COLO829 (cell line): ENCODE measurements around the gene PPP2R2C.

Source experiments
- DNase-seq: peaks from one replicate; pipeline ENCODE4 v3.0.0; 2012; ENCODE audit warnings: low spot score

PPP2R2C gene

DNA sequence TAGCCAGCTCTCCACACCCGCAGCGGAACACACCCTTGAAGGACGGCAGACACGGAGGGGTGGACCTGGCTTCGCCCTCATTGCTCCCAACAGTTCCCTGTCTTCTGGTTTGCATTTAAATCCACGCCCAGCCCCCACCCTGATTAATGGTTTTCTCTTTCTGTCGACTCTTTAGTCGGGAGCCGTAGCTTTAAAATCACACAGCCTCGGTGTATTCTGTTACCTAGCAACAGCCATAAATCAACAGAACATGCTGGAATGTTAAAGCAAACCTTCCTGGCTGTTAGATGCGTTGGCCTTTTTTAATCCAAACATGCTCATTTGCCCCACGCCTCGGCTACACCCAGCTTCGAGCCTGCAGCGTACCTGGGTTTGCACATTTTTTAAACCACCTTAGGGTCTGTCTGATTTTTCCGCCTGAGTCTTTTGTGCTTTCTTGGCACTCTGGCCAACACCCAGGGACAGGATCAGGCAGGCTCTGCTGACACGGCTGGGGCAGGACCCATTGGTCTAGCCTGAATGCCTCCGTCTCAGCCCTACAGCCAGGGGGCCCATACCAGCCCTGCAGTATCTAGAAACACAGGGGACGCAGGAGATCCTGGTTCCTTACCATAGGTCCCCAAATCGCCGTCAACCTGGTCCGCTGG, 21.4 kb upstream of the PPP2R2C start:
- DNase-seq: no peak

DNA sequence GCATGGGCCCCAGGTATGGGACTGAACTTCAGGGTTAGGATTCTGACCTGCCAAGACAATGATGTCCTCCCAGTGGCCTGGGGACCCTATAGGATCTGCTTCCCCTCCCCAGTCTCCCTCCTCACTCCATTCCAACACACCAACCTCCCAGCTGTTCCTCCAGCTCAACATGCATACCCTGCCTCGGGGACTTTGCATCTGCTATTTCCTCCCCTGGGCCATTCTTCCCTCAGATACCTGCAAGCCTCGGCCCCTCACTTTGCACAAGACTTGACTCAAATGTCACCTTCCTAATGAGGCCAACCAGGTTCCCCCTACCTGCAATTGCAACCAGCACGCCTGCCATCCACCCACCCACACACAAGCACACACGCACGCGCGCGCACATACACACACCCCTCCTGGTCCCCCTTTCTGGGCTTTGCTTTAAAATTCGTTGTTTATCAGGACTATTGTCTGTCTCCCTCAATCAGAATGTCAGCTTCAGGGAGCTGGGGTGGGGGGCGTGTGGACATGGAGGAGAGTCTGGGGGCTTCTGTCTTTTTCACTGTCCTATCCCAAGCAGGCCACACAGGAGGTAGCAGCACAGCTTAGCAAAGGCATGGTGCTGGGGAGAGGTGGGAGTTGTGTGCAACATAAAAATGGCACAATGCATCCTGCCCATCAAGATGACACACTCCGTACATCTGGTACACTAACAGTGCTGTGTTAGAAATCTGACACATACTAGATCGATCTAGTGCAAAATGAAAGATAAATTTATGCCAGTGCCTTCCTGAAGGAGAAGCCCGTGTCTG, 20.6 kb upstream of the PPP2R2C start:
- no peak for DNase-seq

DNA sequence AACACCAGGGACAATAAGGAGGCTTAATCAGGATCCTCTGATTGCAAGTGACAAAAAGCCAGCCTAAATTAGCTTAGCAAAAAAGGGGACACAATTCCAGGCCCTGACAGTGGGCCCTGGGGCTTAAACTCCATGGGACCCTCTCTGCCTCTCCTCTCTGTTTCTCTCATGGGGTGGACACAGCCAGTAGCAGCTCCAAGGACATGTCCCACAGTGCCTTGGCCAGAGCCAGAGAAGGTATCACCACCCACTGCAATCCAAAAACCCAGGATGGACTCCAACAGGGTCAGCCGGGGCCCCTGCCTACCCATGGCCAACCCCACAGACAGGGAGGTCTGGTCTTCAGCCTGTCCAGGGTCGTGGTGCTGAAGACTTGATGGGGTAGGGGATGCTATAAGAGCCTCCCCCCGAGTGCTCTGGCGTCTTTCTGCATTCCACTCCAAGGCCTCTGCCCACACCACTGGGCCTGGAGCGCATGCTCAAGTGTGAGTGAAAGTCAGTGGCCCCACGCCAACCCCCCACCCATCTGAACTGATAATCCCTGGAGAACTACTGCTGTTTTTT, 19.7 kb upstream of the PPP2R2C start:
- DNase-seq: no peak

DNA sequence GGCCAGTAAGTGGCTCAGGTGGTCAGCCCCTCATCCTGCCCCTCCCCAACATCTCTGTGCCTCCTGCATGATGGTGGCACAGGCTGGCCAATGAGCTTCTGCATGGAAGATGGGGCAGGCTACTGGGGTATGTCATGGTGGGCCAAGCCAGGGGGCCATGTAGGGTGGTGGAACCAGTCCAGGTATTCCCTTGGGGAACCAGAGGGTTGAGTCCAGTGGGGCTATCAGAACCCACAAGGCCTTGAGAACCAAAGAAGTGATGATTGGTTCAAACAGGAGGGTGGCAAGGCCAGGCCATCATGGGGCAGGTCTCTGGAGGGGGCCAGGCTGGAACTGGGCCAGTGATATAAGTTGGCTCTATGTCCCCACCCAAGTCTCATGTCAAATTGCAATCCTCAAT, 18.8 kb upstream of the PPP2R2C start:
- no peak for DNase-seq

DNA sequence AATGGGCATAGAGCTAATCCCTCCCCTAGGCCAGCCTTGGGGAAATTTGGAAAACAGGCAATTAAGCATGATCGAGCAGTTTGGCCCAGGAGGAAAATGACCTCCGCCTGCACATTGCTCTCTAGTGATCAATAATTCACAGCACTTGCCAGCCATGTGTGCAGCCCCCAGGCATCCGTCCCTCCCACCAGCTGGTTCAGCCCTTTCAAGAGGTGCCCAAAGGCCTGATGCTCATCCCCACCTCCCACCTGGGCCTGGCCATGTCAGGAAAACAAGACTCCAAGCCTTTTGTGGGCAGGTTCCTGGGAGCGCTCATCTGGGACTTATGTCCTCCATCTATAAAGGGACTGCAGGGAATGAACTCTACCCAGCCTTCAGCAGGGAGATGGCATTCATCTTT, 17.5 kb upstream of the PPP2R2C start:
- no peak for DNase-seq

DNA sequence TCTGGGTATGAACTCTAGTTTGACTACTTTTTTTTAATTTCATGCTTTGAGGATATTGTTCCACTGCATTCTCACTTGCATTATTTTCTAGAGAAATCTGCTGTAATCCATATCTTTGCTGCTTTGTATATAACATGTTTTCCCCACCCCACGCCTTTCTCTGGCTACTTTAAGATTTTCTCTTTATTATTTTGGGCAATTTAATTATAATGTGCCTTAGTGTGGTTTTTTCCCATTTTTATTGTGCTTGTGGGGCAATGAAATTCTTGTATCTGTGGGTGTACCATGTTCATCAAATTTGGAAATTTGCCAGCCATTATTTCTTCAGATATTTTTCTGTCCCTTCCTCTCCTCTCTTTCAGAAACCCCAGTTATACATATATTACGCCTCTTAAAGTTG, 15.1 kb upstream of the PPP2R2C start:
- DNase-seq: no peak

DNA sequence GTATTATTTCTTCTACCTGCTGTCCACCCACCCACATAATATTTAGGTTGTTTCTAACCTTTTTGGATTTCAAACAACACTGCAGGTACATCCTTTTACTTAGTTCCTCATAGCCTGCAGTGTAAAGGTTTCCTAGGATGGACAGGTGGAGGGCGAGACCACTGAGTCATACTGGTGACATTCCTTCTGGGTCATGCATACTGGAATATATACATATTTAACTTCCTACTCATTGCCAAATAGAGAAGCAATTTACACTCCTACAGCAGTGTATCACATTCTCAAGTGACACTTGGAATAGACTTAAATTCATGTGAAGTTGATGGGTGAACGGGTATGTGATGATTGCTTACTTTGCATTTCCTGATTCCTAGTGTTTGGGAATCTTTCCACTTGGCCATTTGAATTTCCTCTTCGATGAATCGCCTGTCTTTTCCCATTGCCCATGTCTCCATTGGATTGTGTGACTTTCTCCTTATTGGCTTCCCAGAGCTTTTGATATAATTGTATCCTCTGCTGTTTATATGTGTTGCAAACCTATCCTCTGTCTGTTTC, 8.2 kb upstream of the PPP2R2C start:
- no peak for DNase-seq

DNA sequence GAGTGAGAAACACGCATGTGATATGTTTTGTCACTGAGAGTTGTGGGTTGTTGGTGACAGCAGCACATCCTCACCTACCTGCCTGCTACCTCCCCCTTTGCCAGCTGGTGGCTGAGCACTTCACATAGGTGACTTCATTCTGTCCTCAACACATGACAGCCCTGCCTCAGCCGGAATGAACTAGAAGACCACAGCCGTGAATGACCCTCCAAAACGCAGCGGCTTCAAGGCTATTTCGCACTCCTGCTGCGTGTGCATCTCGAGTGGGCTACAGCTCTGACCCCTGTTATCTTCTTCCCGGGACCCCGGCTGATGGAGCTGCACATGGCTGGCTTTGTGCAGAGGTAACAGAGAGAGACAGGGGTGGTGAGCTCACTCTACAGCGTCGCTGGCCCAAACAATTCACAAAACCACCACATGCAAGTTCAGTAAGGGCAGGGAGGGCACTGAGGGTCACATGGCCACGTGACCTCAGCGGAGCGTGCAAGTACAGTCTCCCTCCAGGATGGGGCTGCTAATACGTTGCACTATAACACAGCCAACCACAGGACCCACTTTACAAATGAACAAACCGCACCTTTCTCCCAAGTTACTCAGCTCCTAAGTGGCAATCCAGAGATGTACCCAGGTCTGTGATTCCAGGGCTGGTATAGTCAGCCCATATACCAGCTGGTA, 6.3 kb upstream of the PPP2R2C start:
- no peak for DNase-seq

DNA sequence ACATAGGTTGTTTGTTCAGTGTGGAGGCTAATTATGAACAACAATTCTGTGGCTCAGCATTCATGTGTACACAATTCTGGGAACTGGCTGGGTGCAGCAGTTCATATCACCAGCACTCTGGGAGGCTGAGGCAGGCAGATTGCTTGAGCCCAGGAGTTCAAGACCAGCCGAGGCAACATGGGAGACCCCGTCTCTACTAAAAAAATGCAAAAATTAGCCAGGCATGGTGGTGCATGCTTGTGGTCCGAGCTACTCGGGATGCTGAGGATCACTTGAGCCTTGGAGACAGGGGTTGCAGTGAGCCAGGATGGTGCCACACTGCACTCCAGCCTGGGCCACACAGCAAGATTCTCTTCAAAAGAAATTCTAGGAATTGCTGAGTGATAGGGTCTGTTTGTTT, 4.5 kb upstream of the PPP2R2C start:
- DNase-seq: no peak

DNA sequence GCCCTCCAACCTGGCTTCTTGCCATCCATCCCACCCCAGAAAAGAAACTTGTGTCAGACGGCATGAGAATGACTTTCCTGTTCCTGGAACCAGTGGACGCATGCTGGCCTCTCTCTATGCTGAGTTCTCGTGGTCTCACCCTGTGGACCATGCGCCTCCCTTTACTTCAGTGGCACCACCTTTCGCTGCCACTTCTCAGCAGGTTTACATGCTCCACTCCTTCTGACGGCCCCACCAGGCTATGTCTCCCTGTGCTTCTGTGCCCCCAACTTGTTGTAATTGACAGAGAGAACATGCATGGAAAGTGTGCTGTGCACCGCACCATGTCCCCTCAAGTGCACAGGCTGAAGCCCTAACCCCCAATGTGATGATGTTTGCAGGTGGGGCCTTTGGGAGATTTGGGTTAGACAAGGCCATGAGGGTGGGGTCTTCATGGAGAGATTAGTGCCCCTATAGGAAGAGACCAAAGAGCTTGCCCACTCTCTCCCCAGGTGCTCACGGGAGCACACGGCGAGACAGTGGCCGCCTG, 3.1 kb upstream of the PPP2R2C start:
- DNase-seq: no peak

DNA sequence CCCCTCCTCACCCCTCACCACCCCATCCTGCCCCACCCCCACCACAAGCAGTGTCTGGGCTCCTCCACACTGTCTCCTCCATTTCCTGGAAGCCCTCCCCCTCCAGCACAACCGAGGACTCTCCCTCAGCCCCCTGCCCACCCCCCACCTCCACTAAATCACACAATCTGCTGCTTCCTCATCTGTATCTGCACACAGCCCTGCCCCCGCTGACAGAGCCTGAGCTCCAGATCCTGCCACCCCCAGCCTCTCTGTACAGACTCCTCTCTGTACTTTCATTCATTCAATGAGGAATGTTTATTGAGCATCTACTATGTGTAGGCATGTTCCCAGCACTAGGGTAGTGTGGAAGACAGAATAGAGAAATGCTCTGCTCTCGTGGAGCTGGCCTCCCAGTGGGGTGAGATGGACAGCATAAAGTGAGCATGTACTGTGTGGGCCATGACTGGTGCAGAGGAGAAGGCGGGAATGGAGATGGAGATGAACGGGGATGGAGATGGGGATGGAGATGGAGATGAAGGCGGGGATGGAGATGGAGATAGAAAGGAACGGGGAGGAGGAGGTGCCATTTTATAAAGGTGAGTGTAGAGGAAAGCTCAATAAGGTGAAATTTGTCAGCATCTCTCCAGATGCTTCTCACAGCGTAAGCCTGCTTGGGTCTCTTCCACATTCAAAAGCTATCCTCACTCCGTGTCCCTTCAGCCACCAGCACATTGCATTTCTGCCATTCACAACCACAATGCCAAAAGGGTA, 2.5 kb upstream of the PPP2R2C start:
- DNase-seq: no peak

DNA sequence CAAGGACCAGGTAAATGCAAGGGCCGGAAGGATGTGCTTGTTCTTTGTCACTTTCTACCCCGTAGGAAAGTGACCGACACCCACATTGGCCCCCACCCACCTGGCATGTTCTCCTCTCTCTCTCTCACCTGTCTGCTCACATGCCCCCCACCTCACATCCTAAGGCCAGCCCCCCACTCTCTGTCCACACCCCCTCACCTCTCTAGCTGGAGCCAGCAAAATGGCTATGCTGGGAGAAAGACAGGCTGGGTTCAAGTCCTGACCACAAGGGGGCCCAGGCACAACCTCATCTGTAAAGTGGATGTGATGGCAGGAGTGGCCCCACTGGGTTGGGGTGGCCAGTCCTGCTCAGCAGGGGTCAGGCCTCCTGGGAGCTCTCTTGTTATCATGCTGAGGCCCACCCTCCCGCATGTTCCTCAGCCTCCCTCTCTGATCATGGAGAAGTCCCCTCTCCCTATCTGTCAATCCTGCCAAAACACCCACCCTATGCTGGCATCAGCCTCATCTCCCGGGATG, 1.7 kb upstream of the PPP2R2C start:
- no peak for DNase-seq

DNA sequence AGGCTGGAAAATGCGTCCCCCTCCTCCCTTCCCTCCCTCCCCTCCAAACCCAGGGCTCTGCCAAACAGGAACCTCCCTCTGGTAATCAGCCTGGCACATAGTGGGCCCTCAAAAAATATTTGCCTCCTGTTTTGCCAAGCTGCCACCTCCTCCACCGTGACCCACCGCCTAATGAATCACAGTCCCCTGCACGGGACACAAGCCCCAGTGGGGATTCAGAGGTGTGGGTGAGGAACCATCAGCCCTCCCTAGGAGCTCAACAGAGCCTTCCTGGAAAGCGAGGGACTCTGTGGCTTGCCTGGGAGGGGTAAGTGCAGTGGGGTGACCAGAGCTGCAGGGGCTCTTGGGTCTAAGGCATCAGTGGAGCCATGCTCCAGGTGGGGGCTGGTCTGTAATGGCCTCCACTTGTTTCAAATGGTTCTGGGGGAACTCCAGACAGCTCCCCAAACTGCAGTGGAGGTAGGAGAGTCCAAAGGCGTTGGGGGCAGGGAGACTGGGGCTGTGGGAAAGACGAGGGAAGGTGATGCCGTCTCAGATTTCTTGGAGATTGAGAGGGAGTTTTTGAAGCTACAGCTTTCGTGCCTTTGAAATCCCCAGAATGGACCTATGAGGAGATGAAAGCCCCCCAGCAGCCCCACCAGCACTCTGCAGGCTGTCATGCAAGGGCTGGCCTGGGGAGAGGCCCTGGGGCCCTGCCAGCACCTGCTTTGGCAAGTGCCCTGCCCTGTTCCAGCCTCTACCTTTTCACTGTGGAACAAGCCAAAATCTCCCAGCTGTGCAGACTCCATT, 1.0 kb upstream of the PPP2R2C start:
- DNase-seq: no peak

DNA sequence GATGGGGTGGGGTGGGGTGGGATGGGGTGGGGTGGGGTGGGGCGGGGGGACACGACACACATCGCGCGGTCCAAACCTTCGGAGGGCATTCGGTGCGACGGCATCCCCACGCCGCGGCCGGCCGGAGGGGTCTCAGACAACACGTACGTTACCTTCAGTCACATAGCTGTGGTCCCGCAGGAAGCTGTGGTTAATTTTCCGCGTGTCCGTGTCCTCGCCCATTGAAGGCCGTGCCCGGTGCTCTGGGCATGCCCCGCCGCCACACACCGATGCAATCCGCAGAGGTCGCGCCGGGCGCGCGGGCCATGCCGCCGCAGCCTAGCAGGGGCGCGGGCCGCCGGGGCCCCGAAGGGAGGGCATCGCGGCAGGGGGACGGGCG, 417 bp downstream of the PPP2R2C start:
- no peak for DNase-seq

DNA sequence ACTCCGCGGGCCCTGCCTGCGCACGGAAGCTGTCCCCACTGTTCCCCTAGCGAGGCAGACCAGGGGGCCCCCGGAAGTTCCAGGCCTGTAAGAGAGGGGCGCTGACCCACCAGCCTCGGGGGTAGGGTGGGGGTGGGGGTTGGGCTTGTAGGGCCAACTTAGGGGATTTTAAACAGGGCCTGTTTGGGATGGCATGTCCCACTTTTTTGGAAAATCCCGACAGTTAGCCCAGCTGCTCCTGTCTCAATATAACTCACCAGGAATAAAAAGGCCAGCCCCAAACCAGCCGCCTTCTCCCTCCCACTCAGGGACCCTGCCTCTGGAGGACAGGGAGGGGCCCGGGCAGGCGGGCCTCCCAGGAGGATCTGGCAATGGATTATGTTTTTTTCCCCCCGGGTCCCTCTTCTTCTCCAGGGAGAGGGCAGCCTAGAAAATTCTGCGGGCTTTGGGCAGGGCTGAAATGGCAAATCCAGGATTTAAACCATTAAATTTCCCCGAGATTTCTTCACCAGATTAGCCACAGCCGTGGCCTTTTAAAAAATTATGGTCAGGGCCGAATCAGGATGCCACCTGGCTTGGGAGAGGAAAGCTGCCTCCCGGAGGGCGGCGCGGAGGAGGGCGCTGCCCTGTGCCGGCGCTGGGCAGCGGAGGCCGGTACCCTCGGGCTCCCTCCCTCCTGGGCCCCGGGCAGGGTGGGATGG, 957 bp downstream of the PPP2R2C start:
- DNase-seq: no peak

DNA sequence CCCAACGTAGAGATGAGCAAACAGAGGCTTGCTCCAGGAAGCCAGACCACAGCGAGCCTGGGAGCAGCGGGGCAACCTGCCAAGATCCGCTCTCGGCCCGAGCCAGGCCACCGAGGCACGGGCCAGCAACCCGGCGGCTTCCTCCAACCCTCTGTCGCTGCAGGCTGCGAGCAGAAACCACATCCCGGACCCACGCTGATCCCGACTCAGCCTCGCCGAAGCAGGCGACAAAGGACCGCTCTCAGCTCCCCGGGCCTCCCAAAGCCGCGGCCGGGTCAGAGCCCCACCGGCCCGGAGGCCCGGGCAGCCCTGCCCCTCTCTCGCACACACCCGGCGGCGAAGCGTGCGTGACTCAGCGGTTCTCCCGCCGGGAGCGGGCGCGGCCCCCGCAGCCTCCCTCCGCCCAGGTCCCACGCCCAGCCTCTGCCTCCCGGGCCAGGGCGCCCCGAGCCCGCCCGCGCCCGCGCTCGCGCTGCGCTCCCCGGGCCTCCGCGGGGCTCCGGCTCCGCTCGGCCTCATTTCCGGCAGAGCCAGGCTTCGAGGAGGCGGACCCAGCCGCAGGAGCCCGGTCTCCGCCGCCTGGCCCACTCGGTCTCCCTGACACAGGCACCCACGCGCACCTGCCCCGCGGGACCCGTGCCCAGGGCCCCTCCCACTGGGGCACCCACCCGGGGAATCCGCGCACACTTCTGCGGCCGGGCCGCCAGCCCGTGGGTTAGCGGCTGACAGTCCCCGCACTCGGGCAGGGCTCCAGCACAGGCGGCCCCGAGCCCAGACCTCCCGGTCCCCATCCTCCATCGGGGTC, 1.7 kb downstream of the PPP2R2C start:
- no peak for DNase-seq

DNA sequence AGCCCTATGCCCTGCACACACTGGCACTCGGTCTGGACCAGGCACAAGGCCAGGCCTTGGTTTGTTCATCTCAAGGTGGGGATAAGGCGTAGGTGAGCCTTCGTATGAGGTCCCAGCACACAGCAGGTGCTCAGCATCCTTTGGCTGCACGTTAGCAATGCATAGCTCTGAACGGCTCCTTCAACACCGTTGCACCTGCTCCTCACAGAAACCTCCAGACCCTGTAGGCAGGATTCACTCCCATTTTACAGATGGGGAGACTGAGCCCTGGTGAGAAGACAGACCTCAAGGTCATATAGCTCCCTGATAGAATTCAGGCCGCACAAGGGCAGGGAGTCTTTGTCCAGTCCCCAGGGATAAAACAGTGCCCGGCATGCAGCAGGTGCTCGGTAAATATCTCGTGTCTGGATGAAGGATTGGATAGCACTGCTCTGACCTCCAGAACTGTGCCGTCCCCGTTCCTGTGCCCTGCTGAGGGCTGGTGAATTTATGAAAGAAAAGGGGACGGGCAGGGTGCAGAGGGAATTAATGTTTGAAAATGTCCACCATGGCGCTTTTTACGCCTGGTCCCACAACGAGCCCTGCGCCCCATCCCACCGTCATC, 2.4 kb downstream of the PPP2R2C start:
- DNase-seq: no peak

DNA sequence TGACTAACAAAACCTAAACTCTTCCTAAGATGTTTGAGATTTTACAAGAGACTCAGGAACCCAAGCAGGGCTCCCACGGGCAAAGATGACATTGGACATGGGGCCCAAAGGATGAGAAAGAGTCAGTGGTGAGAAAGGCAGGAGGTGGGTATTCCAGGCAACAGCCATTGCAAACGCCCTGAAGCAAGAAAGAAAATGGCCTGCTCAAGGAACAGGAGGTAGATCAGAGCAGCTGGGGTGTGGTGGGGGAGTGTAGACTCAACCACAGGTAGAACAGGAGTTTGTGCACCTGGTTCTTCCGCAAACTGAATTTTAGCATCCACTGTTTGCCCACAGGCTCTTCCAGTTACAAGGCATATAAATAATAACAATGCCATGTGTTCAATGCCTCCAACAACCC, 3.3 kb downstream of the PPP2R2C start:
- DNase-seq: no peak

DNA sequence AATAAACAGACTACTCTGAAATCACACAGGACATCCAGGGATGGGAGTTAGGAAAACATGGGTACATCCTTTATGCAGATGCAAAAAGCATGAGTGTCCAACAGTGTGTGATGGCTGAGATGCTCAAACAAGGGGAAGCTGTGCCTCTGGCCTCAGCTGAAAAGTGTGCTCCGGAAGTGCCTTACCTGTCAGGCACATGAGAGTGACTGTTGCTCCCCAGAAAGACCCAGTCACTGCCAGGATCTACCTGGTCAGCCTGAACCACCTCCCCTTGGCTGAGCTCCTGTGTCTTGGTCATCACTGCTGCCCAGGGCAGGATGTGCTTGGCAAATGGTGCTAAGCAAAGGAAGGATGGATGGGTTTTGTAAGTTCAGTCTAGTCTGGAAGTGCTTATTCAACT, 4.0 kb downstream of the PPP2R2C start:
- DNase-seq: no peak
